GM21529 (cell line): ENCODE results near the gene EXOC1L.
"Not testable (repeated sequence)": the region's sequence is repeated elsewhere in the genome, so short reads cannot be mapped to it uniquely, and the experiment has no call there.

ENCODE experiments used
- ATAC-seq: cut with Tn5 transposase; IDR thresholded peaks from one replicate; pipeline ENCODE4 v1.9.1; 2021; ENCODE audit not compliant: unreplicated experiment

The EXOC1L gene

DNA sequence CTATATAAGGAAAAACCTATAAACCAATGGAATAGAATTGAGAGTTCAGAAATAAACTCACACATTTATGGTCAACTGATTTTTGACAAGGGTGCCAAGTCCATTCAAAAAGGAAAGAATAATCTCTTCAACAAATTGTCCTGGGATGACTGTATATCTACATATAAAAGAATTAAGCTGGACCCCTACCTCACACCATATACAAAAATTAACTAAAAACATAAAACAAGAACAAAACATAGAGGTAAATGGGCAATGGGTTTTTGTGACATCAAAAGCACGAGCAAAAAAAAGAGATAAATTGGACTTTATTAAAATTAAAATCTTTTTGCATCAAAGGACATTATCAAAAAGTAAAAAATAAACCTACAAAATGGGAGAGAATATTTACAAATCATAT is 18.3 kb downstream of the EXOC1L start:
- ATAC-seq: no peak

GRCh38 chr4:55838356-55838755 is 18.8 kb downstream of the EXOC1L start:
- ATAC-seq: no peak

GRCh38 chr4:55838952-55839351 is 19.4 kb downstream of the EXOC1L start:
- no peak for ATAC-seq

- no peak for ATAC-seq
Measured at GRCh38 chr4:55840956-55841355, 21.4 kb downstream of the EXOC1L start.

GRCh38 chr4:55841373-55842239 is 22.0 kb downstream of the EXOC1L start:
- not testable (repeated sequence) for ATAC-seq

DNA sequence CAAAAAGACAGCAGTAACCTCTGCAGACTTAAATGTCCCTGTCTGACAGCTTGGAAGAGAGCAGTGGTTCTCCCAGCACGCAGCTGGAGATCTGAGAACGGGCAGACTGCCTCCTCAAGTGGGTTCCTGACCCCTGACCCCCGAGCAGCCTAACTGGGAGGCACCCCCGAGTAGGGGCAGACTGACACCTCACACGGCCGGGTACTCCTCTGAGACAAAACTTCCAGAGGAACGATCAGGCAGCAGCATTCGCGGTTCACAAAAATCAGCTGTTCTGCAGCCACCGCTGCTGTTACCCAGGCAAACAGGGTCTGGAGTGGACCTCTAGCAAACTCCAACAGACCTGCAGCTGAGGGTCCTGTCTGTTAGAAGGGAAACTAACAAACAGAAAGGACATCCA is 22.7 kb downstream of the EXOC1L start:
- not testable (repeated sequence) for ATAC-seq

GRCh38 chr4:55849724-55850123 is 30.1 kb downstream of the EXOC1L start:
- no peak for ATAC-seq

DNA sequence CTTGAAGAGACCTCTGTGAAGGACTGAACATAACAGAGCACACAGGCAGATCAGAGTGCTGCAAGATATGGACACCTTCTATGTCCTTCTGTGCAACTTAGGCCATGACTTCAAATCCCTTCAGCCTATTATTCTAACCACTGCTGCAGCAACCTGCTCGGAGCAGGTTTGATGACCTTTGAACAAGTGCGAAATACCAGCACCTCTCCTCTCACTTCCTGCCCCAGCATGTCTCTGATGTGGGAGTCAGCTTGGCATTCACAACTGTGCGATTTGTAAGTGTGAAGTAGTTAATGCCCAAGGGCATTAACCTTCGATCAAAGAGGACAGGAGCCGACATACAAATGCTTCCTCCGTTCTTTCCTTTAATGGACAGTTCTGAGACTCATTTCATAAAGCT is 32.3 kb downstream of the EXOC1L start:
- no peak for ATAC-seq

DNA sequence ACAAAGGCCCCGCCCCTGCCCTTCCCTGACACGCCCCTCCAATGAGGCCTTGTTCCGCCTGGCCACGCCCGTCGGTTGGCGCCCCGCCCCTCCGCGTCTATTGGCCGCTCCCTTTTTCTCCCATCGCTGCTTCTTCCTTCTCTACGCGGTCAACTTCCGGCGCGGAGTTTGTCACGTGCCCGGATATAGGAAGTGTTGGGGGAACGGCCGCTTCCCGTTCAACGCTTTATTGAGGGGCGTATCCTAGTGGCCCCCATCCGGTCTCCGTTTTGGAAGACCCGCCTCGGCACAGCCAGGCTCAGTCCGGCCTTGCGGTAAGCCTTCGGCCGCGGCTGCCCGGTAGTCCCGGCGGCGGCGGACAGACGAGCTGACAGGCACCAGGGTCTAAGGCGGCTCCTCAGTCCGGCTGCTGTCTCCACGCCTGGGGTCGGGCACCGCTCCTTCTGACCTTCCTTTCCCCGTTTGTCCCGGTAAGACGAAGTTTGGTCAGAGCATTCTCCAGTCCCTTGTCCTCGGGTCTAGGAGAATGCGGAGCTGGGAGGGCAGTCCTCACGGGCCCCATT is 34.0 kb downstream of the EXOC1L start, which contains the start of gene EXOC1:
TSS of gene EXOC1 (plus strand) at position 165 of the 563 bp plus-strand sequence. CDS start 4,676 bp downstream, outside the sequence.
- peak; percentile 99 for ATAC-seq

DNA sequence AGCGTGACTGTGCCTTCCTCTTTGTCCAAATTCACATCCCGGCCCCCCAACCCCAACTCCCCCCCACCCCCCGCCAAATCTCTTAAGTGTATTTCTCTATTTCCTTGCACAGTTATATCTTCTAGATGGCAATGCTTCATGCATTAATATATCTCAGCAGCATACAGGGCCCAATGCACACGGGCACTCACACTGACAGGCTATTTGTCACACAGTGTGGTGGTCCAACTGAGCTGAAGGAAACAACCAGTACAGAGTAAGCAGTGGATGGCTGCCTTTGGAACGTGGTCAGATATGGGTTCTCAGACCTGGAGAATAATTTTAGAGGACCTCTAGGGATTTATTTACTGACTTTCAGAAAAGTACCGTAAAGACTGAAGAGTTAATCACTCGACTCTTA is 34.5 kb downstream of the EXOC1L start:
- ATAC-seq: no peak

DNA sequence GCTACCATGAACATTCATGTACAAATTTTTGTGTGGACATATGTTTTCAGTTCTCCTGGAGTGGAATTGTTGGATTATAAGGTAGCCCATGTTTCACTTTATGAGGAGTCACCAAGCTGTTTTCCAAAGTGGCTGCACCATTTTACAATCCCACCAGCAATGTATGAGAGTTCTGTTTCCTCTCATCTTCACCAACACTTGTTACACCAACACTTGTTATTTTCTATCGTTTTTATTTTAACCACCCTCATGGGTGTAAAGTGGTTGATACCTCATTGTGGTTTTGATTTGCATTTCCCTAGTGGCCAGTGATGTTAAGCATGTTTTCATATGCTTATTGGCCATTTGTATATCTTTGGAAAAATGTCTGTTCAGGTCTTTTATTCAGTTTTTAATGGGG is 38.0 kb downstream of the EXOC1L start:
- no peak for ATAC-seq

DNA sequence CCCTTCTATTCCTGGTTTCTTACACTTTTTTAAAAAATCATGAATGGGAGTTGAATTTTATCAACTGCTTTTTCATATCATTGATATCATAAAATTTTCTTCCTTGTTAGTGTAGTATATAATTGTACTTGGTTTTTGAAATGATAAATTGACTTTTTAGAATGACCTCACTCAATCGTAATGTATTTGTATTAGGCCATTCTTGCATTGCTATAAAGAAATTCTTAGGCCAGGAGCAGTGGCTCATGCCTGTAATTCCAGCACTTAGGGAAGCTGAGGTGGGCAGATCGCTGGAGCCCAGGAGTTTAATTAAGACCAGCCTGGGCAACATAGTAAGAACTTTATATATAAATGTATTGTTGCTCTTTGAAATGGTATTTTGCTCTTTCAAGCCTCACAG is 40.1 kb downstream of the EXOC1L start:
- ATAC-seq: no peak

- peak; percentile 27 for ATAC-seq
Measured at GRCh38 chr4:55864577-55865223, 45.1 kb downstream of the EXOC1L start.

- no peak for ATAC-seq
Measured at GRCh38 chr4:55865228-55865806, 45.7 kb downstream of the EXOC1L start.

DNA sequence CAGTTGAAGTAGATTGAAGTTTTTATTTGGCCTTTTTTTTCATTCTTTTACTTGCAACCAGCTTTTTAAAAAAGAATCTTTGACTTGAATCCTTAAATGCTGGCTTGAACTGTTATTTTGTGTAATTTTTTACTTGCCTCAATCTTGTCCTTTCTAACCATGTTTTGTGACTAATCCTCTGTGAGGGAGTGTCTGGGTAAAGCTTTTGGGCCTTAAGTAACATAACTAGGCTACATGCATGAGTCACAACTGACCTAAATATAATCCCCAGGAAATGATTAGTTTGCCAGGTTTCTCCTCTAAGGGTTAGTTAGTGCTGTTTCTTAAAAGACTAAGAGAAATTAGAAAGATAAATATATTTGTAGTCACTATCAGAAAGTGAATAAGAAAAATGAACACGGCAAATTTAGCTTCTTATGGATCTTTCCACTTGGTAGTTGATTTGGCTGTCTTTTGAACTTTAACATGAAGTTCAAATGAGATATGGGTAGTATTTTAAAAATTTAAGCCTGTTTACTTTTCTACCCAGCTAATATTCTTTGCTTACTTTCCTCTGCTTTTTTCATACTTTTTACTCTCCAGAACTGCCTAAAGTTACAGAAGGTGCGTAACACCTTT is 46.8 kb downstream of the EXOC1L start:
- ATAC-seq: peak; percentile 88

- peak; percentile 80 for ATAC-seq
Measured at GRCh38 chr4:55866973-55867574, 47.5 kb downstream of the EXOC1L start.

DNA sequence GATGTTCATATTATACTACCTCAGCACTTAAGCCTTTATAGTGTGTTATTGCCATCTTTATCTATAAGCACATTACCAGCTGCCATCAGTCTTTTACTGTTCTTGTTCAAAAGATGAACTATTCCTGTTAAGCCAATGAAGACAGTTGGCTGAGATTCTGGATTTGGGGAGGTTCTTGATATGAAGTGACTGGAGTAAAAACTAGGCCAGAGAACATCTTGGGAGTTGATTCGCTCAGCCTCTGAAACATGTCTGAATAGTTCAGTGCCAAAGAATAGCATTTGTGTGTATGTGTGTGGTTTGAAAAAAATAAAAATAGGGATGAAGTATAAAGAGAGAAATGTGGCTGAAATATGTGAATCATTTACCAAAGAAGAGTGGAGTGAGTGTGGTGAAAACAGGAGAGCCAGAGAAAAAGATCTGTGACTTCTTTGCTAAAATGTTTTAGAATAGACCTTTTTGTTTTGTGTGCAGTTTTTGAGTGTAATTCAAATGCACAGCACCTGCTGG is 49.0 kb downstream of the EXOC1L start:
- ATAC-seq: no peak

DNA sequence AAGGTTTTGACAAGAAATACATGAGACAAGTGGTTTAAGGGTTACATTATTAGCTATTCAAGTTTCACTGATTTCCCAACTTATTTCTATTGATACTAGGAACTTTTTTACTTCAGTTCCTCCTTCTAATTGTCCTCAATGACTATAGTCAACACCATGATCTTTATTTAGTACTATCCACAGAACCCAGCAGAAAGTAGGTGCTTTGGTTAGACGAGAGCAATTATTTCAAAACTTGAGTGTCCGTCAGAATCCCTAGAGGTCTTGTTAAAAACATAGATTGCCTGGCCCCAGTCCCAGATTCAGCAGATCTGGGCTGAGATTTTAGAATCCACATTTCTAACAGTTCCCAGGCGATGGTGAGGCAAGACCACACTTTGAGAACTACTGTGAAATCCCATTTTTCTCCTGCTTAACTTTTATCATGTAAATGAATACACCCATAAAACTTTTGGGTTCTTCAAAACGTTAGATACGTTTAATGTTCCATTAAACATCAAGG is 51.8 kb downstream of the EXOC1L start:
- no peak for ATAC-seq

DNA sequence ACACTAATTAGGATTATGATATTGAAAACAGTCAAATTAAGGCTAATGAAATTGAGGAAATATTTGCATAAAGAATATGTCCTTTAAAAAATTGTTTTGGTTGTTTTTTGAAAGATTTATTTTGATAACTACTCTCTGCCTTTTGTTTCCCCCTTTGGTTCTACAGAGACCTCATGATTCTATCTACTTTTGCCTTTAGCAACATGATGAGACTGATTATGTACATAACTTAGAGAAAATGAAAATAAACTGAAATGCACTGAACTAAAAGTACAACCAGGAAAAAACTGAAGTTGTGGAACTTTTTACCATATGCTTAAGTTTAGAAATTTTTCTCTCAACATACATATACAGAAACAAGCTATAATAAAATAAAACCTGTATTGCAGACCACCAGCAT is 55.2 kb downstream of the EXOC1L start:
- no peak for ATAC-seq

DNA sequence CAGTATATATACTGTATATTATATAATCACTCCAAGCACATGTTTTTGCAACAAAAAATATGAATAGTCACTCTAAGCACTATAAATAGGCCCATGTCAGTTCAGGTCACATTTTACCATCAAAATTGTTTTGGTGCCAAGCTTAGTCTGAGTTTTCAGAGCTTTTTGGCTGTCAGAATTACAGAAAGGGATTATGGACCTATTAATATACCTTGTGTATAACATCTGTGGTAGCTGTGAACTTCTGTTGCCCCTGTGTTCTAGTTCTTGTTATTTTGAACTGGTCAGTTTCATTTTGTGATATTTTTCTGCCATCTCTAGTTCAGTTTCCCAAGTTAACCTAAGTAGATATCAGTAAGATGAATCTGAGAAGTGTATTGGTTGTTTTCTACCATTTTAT is 56.8 kb downstream of the EXOC1L start:
- no peak for ATAC-seq
